GM15510 (cell line): ENCODE measurements around the gene ITGA4.

Source experiments
- POLR2A ChIP-seq: IDR thresholded peaks from 3 replicates; pipeline ENCODE4 v1.6.1; 2011; ENCODE audit warnings: borderline replicate concordance; ENCODE audit not compliant: insufficient read length; ENCODE audit errors: extremely low read depth

The ITGA4 gene

GRCh38 chr2:181454686-181455450 lies 2.3 kb upstream of the ITGA4 start:
- no peak for TF ChIP-seq POLR2A

GRCh38 chr2:181456660-181457120 lies 496 bp upstream of the ITGA4 start:
- no peak for TF ChIP-seq POLR2A

- peak; percentile 69 for TF ChIP-seq POLR2A
These were observed 697 bp downstream of the ITGA4 start for GRCh38 chr2:181457741-181458425.

- TF ChIP-seq POLR2A = no peak
These were observed 1.7 kb downstream of the ITGA4 start for GRCh38 chr2:181458871-181459270.

GRCh38 chr2:181459621-181460021 lies 2.4 kb downstream of the ITGA4 start:
- TF ChIP-seq POLR2A = no peak

GRCh38 chr2:181461056-181461997 lies 4.1 kb downstream of the ITGA4 start:
- TF ChIP-seq POLR2A = peak; percentile 27

- no peak for TF ChIP-seq POLR2A
These were observed 4.8 kb downstream of the ITGA4 start for GRCh38 chr2:181462033-181462432.

- TF ChIP-seq POLR2A = no peak
These were observed 6.4 kb downstream of the ITGA4 start for GRCh38 chr2:181463588-181463987.

GRCh38 chr2:181464966-181465365 lies 7.8 kb downstream of the ITGA4 start:
- no peak for TF ChIP-seq POLR2A

GRCh38 chr2:181465676-181466375 lies 8.6 kb downstream of the ITGA4 start:
- no peak for TF ChIP-seq POLR2A

GRCh38 chr2:181466661-181467576 lies 9.7 kb downstream of the ITGA4 start:
- no peak for TF ChIP-seq POLR2A

- TF ChIP-seq POLR2A = no peak
These were observed 11.0 kb downstream of the ITGA4 start for GRCh38 chr2:181467966-181468707.

GRCh38 chr2:181468811-181469210 lies 11.6 kb downstream of the ITGA4 start:
- TF ChIP-seq POLR2A = no peak
